ENCODE data around the gene ATP5F1D.

DNA sequence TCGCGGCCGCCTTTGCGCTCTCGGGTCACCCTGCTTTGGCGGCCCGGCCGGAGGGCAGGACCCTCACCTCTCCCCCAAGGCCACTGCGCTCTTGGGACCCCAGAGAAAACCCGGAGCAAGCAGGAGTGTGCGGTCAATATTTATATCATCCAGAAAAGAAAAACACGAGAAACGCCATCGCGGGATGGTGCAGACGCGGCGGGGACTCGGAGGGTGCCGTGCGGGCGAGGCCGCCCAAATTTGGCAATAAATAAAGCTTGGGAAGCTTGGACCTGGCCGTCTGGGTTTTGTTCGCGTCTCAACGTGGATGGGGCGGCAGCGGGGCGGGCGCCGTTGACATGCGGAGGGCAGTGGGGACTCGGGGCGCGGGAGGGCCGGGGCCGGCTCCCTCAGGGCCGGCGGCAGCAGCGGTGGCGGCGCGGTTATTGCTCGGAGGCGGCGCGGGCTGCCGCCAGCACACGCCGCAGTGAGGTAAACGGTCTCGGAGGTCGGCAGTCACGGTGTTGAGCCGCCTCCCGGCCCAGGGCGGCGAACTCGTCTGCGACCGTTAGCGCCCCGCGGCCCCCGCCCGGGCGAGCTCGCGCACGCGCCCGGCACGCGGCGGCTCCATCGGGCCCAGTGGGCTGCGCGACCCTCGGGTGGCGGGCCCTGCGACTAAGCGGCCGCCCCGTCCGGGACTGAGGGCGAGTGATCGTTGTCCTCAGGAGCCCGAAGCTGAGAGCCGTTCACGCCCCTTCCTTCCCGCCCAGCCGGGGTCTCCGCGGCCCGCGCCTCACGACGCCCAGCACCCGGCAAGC is 13.2 kb upstream of the ATP5F1D start:
- no peak for TF ChIP-seq CTCF (IDR thresholded peaks at IDR 0.05; ENCODE audit: control extremely low read depth in 1 of 3, insufficient read depth in 1 of 3, low read depth in 1 of 3, low read length in 3 of 3)
- TF ChIP-seq EP300 (IDR thresholded peaks at IDR 0.05; ENCODE audit: borderline replicate concordance in 1 of 2, low read depth in 2 of 2, low read length in 2 of 2), result no peak
- TF ChIP-seq, protein P1, sequence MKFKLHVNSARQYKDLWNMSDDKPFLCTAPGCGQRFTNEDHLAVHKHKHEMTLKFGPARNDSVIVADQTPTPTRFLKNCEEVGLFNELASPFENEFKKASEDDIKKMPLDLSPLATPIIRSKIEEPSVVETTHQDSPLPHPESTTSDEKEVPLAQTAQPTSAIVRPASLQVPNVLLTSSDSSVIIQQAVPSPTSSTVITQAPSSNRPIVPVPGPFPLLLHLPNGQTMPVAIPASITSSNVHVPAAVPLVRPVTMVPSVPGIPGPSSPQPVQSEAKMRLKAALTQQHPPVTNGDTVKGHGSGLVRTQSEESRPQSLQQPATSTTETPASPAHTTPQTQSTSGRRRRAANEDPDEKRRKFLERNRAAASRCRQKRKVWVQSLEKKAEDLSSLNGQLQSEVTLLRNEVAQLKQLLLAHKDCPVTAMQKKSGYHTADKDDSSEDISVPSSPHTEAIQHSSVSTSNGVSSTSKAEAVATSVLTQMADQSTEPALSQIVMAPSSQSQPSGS (IDR thresholded peaks at IDR 0.05; ENCODE audit: low read length), result no peak
- no peak for TF ChIP-seq TEAD4 (IDR thresholded peaks at IDR 0.05; ENCODE audit: low read depth, low read length)
- no peak for TF ChIP-seq POLR2AphosphoS5 (IDR thresholded peaks at IDR 0.05; ENCODE audit: low read depth, low read length)
- no peak for TF ChIP-seq MAX (IDR thresholded peaks at IDR 0.05)

Data from H1 (cell line).